CD4-positive, alpha-beta T cell treated with Interleukin-2 at 100 ng/mL for 4 hours (primary cell): Measurements from ENCODE around the gene WDR20.
"Not testable (repeated sequence)": the region's sequence is repeated elsewhere in the genome, so short reads cannot be mapped to it uniquely, and the experiment has no call there.

Source experiments
- DNase-seq: peaks from one replicate; pipeline ENCODE4 v3.0.0-alpha.2; 2020; ENCODE audit warnings: low spot score

Gene WDR20

GRCh38 chr14:102134021-102134420, 5.7 kb upstream of the WDR20 start:
- DNase-seq = not testable (repeated sequence)

GRCh38 chr14:102134719-102135118, 5.0 kb upstream of the WDR20 start:
- DNase-seq = not testable (repeated sequence)

- not testable (repeated sequence) for DNase-seq
Observed at GRCh38 chr14:102135456-102135855, 4.2 kb upstream of the WDR20 start.

GRCh38 chr14:102138535-102138934, 1.2 kb upstream of the WDR20 start:
- no peak for DNase-seq

- DNase-seq = no peak
Observed at GRCh38 chr14:102138961-102139285, 774 bp upstream of the WDR20 start.

- peak; percentile 18 for DNase-seq
Observed at GRCh38 chr14:102140027-102140749, 491 bp downstream of the WDR20 start.

- no peak for DNase-seq
Observed at GRCh38 chr14:102140750-102141145, 1.1 kb downstream of the WDR20 start.

- DNase-seq = no peak
Observed at GRCh38 chr14:102141797-102142196, 2.1 kb downstream of the WDR20 start.

- DNase-seq = no peak
Observed at GRCh38 chr14:102144914-102145313, 5.2 kb downstream of the WDR20 start.

GRCh38 chr14:102145395-102145794, 5.7 kb downstream of the WDR20 start:
- DNase-seq = no peak

- no peak for DNase-seq
Observed at GRCh38 chr14:102146423-102146822, 6.7 kb downstream of the WDR20 start.

- DNase-seq = no peak
Observed at GRCh38 chr14:102150083-102150482, 10.4 kb downstream of the WDR20 start.

- DNase-seq = no peak
Observed at GRCh38 chr14:102150744-102151143, 11.0 kb downstream of the WDR20 start.

GRCh38 chr14:102151411-102151810, 11.7 kb downstream of the WDR20 start:
- not testable (repeated sequence) for DNase-seq

- no peak for DNase-seq
Observed at GRCh38 chr14:102154121-102154520, 14.4 kb downstream of the WDR20 start.

GRCh38 chr14:102154821-102155549, 15.3 kb downstream of the WDR20 start:
- no peak for DNase-seq

- no peak for DNase-seq
Observed at GRCh38 chr14:102157346-102157745, 17.6 kb downstream of the WDR20 start.

- no peak for DNase-seq
Observed at GRCh38 chr14:102158797-102159196, 19.1 kb downstream of the WDR20 start.

- no peak for DNase-seq
Observed at GRCh38 chr14:102159841-102160240, 20.1 kb downstream of the WDR20 start.

GRCh38 chr14:102162487-102162886, 22.8 kb downstream of the WDR20 start:
- no peak for DNase-seq

GRCh38 chr14:102164241-102164641, 24.5 kb downstream of the WDR20 start:
- no peak for DNase-seq

- DNase-seq = no peak
Observed at GRCh38 chr14:102164965-102165364, 25.3 kb downstream of the WDR20 start.

GRCh38 chr14:102170061-102170460, 30.4 kb downstream of the WDR20 start:
- DNase-seq = no peak
